Cardiac fibroblast (primary cell): ENCODE data around the gene C1orf21.
"Not testable (repeated sequence)": the region's sequence is repeated elsewhere in the genome, so short reads cannot be mapped to it uniquely, and the experiment has no call there.

Experiments used
- DNase-seq, 2 donors: peaks; one replicate each; pipeline versions ENCODE4 v3.0.0 to v3.0.0-alpha.2; 2010; ENCODE audit warnings: low read depth in 2 of 2
- H3K4me3 ChIP-seq, 2 donors: replicated peaks in 1 of 2; 1 replicate in 1 of 2; 2 replicates in 1 of 2; pipeline ENCODE4 v1.5.1; 2011; ENCODE audit warnings: low read depth in 2 of 2, low read length in 2 of 2, mild to moderate bottlenecking in 2 of 2, moderate library complexity in 1 of 2
- TF ChIP-seq, protein P1 (sequence below): IDR thresholded peaks from one replicate; pipeline ENCODE4 v1.5.1; 2011; ENCODE audit warnings: low read depth, mild to moderate bottlenecking, low read length, inconsistent platforms

C1orf21 gene

DNA sequence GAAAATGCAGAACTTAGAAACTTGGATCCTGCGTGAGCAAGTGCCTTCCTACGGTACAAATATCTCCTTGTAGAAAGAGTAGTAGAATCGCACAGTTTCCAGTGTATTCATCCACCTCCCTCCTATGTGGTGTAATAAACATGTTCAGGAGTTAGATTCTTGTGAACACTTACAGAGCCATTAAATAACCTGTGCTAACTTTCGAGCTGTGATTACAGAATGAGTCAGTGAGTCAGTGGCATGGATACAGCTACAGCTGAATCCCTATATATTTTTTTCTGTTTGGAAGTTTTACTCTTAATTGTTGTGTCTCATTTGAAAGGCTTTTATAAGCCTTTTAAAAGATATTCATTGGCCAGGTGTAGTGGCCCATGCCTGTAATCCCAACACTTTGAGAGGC, 219.1 kb downstream of the C1orf21 start:
- H3K4me3 ChIP-seq: no peak overlapping the region
- TF ChIP-seq, protein P1, sequence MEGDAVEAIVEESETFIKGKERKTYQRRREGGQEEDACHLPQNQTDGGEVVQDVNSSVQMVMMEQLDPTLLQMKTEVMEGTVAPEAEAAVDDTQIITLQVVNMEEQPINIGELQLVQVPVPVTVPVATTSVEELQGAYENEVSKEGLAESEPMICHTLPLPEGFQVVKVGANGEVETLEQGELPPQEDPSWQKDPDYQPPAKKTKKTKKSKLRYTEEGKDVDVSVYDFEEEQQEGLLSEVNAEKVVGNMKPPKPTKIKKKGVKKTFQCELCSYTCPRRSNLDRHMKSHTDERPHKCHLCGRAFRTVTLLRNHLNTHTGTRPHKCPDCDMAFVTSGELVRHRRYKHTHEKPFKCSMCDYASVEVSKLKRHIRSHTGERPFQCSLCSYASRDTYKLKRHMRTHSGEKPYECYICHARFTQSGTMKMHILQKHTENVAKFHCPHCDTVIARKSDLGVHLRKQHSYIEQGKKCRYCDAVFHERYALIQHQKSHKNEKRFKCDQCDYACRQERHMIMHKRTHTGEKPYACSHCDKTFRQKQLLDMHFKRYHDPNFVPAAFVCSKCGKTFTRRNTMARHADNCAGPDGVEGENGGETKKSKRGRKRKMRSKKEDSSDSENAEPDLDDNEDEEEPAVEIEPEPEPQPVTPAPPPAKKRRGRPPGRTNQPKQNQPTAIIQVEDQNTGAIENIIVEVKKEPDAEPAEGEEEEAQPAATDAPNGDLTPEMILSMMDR: no peak
- no peak for DNase-seq

DNA sequence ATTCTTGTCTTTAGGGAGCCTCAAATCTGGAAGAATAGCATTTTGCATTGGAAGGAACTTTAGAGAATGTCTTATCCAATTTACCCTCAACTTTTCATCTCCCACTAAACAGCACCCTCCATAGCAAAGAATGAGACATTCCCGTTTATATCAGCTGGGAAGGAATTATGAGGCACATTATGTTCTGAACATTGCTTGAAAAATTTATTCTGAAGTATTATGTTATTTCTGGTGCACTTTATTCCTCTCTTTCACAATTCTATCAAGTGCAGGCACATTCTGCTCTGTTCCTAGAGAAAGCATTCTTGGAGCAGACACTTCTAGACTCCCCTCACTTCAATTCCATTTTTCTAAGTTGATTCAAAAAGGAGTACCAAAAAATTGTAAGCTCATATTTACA, 220.0 kb downstream of the C1orf21 start:
- no peak overlapping the region for H3K4me3 ChIP-seq
- TF ChIP-seq, protein P1: no peak
- no peak for DNase-seq

DNA sequence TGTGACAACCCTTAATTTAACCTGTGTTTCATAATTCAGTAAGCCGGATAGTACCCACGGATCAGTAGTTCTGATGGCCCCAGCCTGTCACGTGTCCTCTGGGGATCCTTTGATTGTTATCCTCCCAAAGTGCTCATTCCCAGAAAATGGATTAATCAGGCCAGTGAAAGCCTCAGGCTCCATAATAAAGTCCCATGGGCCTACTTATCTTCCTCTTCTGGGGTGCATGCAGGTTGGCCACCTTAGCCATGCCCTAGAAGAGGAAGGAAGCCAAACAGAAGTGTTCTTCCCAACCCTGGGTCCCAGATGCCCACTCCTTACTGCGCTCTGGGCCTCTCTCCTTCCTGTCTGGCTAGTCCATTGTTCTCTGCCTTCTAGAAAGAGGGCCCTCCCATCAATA, 221.8 kb downstream of the C1orf21 start:
- H3K4me3 ChIP-seq: no peak overlapping the region
- TF ChIP-seq, protein P1: no peak
- DNase-seq: no peak

DNA sequence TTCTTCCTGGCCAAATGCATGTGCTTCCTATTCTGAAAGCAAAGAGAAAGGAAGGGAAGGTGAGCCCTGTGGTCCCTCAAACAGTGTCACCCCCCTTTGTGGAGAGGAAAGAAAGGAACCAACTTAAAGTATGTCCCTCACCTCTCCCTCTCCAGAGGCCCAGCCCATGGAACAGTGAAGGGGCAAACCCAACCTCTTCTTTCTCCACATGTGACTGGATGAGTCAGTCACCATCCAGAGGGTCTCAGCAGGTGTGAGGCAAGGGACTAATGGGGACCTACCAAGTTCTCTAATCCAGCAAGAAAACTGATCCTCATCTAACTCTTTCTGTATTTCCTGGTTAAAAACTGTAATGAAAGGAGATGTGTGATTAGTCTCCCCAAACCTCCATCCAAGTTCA, 222.2 kb downstream of the C1orf21 start:
- no peak for DNase-seq
- TF ChIP-seq, protein P1: no peak

DNA sequence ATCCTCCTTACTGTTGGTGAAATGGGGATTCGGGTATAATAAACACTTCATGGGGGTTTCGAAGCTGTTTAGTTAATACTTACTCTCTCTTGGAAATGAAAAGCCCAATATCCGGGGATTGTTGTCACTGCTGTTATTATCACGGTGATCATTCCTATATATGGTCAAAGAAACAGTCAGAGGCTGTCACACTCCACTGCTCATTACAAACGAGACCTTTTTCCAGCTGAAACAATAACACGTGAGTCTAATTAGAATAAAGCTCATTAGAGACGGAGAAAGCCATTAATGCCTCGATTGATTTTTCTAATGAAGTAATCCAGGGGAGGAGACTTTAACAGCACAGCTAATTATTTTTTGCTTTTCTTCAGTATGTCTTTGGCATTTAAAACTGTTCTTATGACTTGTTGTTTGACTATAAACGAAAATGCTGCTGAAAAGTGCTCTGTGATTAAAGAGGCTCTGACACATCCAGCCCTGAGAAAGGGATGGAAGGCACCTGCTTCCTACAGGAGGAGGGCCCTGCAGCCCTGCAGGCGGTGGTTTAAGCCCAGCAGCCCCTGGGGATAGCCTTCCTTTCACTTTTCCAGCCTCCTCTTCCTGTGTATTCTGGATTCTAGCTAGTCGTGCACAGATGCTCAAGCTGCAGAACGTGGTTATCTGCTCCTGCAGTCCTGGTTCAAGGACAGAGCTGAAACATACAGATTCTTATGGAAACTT, 224.2 kb downstream of the C1orf21 start:
- no peak for DNase-seq
- TF ChIP-seq, protein P1: no peak
- no peak overlapping the region for H3K4me3 ChIP-seq

More for the DNA sequence above, 222.2 kb downstream of the C1orf21 start:
- H3K4me3 ChIP-seq: no peak overlapping the region

DNA sequence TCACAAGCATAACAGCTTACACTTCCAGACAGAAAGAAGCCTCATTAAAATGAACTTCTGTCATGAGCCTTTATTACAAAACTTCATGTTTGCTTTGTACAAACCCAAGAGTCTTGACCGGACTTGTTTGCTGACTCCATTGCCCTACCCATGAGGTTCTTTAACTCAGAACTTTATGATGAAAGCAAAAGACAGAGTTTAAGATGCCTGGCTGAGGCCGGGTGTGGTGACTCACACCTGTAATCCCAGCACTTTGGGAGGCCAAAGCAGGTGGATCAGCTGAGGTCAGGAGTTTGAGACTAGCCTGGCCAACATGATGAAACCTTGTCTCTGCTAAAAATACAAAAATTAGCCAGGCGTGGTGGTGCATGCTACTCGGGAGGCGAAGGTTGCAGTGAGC, 225.4 kb downstream of the C1orf21 start:
- not testable (repeated sequence) for H3K4me3 ChIP-seq, DNase-seq

DNA sequence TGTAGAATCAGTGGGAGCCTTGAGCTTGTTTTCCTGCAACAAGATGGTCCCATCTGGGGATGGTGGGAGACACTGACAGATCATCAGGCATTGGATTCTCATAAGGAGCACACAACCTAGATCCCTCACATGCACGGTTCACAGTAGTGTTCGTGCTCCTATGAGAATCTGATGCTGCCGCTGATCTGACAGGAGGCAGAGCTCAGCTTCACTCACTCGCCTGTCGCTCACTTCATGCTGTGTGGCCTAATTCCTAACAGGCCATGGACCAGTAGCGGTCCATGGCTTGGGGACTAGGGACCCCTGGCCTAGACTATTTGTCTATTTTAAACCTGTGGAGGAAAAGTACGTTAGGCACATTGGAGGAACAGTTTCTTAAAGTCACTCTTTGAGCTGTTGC, 227.8 kb downstream of the C1orf21 start:
- TF ChIP-seq, protein P1: no peak
- no peak overlapping the region for H3K4me3 ChIP-seq
- no peak for DNase-seq
